Coronary artery (tissue), 2 donors: Measurements from ENCODE around the gene PTPN1.

Experiments used
- DNase-seq: peaks from one replicate; pipeline ENCODE4 v3.0.0-alpha.2; 2017; ENCODE audit warnings: low spot score
- H3K27ac ChIP-seq, 2 donors: fragments of 200-600 bp; sonication (generic); one replicate each; pipeline ENCODE4 v1.5.1; 2016 to 2019
- H3K4me3 ChIP-seq: fragments of 200-600 bp; sonication (generic); 2 replicates; pipeline ENCODE4 v1.5.1; 2016; ENCODE audit warnings: mild to moderate bottlenecking, moderate library complexity
- TF ChIP-seq, protein P1 (sequence below): fragments of 200-600 bp; sonication (generic); IDR thresholded peaks from one replicate; pipeline ENCODE4 v1.5.1; 2019; ENCODE audit warnings: antibody characterized with exemption

PTPN1 gene

DNA sequence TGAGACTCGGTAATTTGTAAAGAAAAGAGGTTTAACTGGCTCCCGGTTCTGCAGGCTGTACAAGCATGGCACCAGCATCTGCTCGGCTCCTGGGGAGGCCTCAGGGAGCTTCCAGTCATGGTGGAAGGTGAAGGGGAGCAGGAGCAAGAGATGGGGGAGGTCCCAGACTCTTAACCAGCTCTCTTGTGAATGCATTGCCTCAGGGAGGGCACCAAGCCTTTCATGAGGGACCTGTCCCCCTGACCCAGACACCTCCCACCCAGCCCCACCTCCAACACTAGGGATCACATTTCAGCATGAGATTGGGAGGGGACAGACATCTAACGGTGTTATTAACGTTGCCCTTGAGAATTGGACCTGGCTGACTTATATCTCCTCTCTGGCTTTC, 68.6 kb downstream of the PTPN1 start:
- no peak overlapping the region for H3K4me3 ChIP-seq
- TF ChIP-seq, protein P1, sequence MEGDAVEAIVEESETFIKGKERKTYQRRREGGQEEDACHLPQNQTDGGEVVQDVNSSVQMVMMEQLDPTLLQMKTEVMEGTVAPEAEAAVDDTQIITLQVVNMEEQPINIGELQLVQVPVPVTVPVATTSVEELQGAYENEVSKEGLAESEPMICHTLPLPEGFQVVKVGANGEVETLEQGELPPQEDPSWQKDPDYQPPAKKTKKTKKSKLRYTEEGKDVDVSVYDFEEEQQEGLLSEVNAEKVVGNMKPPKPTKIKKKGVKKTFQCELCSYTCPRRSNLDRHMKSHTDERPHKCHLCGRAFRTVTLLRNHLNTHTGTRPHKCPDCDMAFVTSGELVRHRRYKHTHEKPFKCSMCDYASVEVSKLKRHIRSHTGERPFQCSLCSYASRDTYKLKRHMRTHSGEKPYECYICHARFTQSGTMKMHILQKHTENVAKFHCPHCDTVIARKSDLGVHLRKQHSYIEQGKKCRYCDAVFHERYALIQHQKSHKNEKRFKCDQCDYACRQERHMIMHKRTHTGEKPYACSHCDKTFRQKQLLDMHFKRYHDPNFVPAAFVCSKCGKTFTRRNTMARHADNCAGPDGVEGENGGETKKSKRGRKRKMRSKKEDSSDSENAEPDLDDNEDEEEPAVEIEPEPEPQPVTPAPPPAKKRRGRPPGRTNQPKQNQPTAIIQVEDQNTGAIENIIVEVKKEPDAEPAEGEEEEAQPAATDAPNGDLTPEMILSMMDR, result no peak
- no peak for DNase-seq
- no peak overlapping the region for H3K27ac ChIP-seq

DNA sequence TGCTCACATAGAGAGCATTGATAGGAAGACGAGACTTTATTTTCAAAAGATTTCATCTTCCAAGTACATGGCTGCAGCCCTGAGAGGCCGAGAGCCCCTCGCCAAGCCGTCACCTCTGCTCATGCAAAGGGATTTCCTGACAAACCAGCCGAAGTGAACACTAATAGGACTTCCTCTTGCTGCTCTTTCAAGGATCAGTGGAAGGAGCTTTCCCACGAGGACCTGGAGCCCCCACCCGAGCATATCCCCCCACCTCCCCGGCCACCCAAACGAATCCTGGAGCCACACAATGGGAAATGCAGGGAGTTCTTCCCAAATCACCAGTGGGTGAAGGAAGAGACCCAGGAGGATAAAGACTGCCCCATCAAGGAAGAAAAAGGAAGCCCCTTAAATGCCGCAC, 69.3 kb downstream of the PTPN1 start:
- TF ChIP-seq, protein P1, result no peak
- Histone ChIP-seq H3K4me3 (no peak overlapping the region), H3K27ac (no peak overlapping the region)
- no peak for DNase-seq

DNA sequence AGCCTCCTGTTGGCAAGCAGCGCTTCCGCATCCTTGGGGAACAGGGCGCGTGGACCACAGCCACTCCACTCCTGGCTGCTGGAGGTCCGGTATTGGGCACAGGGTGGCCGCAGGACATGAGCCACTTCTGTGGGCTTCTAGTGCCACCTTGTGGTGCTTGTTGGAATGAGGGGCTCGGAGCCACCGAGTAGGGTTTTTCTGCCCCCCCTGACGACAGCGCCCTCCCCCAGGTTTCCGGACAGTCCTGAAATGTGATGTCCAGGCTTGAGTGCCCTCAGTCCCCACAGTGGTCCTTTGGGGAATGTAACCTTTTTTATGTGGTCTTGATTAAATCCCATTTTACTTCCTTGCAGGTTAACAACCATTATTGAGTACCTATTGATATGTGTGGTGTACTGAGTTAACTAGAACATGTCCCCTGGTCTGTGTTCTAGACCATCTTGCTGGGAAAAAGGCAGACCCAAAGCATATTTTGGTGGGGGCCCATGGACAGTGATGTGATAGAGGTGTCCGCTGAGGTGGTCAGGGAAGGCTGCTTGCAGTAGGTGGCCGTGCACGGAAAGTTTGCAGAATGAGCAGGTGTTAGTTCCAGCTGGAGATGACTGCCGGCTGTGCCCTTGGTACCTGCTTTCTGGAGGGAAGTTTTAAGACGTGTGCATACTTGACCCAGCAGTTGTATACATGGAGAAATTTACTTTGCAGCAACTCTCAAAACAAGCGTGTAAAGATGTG, 70.0 kb downstream of the PTPN1 start:
- no peak overlapping the region for H3K27ac ChIP-seq
- no peak overlapping the region for H3K4me3 ChIP-seq
- DNase-seq, result no peak
- TF ChIP-seq, protein P1, result peak; percentile 72

DNA sequence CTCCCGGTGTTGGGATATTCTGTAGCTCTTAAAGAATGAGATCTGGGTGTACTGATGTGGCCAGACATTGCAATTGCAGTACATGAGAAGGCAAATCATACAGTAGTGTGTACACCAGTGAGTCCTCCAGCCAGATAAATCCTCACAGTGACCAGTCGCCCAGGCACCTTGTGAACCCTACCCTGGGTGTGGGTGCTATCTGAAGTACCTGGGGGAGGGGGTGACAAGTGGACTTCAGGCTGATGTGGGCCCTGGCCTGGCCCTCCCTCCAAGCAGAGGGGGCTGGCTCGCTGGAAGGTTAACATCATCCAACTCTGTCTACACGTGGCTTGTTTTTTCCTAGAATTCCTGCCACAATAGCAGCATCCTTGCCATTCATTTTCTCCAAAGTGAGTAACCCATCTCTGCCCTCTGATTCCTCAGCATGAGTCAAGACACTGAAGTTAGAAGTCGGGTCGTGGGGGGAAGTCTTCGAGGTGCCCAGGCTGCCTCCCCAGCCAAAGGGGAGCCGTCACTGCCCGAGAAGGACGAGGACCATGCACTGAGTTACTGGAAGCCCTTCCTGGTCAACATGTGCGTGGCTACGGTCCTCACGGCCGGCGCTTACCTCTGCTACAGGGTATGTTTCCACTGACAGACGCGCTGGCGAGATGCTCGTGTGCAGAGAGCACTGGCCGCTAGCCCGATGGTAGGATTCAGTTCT, 70.8 kb downstream of the PTPN1 start:
- no peak for DNase-seq
- TF ChIP-seq, protein P1, result no peak
- no peak overlapping the region for H3K27ac ChIP-seq
- no peak overlapping the region for H3K4me3 ChIP-seq

DNA sequence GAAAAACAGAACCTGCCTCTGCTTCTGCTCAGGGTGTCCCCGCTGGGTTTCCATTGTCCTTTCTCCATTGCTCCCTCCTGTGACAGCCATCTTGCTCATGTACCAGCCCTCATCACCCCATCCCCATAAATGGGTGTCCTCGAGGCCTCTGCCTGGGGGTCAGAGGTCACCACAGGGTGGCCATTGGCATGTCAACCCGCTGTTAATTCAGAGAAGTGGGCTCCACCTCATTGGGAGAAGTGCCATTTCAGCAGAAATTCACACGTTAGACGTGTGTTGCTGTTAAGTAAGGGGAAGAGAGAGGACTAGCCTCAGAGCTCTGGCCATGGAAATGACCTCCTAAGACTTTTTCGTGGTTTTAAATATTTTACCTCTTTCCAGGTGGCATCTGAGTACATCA, 71.9 kb downstream of the PTPN1 start:
- H3K27ac ChIP-seq, result no peak overlapping the region
- TF ChIP-seq, protein P1, result no peak
- no peak for DNase-seq
- H3K4me3 ChIP-seq, result no peak overlapping the region

DNA sequence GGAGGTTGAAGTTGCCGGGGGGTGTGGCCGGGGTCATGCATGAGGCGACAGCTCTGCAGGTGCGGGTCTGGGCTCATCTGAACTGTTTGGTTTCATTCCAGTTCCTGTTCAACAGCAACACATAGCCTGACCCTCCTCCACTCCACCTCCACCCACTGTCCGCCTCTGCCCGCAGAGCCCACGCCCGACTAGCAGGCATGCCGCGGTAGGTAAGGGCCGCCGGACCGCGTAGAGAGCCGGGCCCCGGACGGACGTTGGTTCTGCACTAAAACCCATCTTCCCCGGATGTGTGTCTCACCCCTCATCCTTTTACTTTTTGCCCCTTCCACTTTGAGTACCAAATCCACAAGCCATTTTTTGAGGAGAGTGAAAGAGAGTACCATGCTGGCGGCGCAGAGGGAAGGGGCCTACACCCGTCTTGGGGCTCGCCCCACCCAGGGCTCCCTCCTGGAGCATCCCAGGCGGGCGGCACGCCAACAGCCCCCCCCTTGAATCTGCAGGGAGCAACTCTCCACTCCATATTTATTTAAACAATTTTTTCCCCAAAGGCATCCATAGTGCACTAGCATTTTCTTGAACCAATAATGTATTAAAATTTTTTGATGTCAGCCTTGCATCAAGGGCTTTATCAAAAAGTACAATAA, 72.5 kb downstream of the PTPN1 start:
- TF ChIP-seq, protein P1, result no peak
- H3K27ac ChIP-seq, result no peak overlapping the region
- H3K4me3 ChIP-seq, result no peak overlapping the region
- no peak for DNase-seq
